Left lung (tissue), 10 donors: Measurements from ENCODE around the gene FAM170B. TPM values are rescaled to one million over a fixed set of nuclear protein-coding genes. Genes with fewer than 3 reads are reported as not detected.

Experiments used
- ATAC-seq: fragments of 200-7000 bp; cut with Tn5 transposase; one replicate; pipeline ENCODE4 v1.9.1; 2020; ENCODE audit warnings: moderate library complexity
- DNase-seq, 4 donors: peaks; one replicate each; pipeline ENCODE4 v3.0.0-alpha.2; 2013 to 2020
- H3K27ac ChIP-seq, 2 donors: fragments of 200-600 bp; sonication (generic) in 1 of 2; one replicate each; pipeline versions ENCODE4 v1.5.0 to v1.8.0; 2020 to 2021
- H3K27me3 ChIP-seq, 2 donors: fragments of 200-600 bp; sonication (generic) in 1 of 2; one replicate each; pipeline versions ENCODE4 v1.5.0 to v1.8.0; 2020 to 2021
- H3K36me3 ChIP-seq, 2 donors: fragments of 200-600 bp; sonication (generic) in 1 of 2; one replicate each; pipeline versions ENCODE4 v1.5.0 to v1.8.0; 2020 to 2021
- H3K4me1 ChIP-seq, 2 donors: fragments of 200-600 bp; one replicate each; pipeline ENCODE4 v1.8.0; 2021
- H3K4me3 ChIP-seq, 2 donors: fragments of 200-600 bp; sonication (generic) in 1 of 2; one replicate each; pipeline versions ENCODE4 v1.5.0 to v1.8.0; 2020 to 2021; ENCODE audit warnings: mild to moderate bottlenecking in 1 of 2
- H3K9me3 ChIP-seq, 2 donors: fragments of 200-600 bp; sonication (generic) in 1 of 2; one replicate each; pipeline versions ENCODE4 v1.5.0 to v1.8.0; 2020 to 2021
- intact Hi-C, 2 donors: fragments of 100-400 bp; cut with DNase I; formaldehyde crosslinking; loops; one replicate each; pipeline versions ENCODE4 v1.11.2 to v1.14.2; 2022
- polyA plus RNA-seq, 6 donors: library from polyadenylated mRNA; unstranded; fragments of 120-200 nt; gene quantifications; one replicate each; pipeline ENCODE4 v1.2.1, GENCODE V29; 2013; ENCODE audit not compliant: insufficient read length in 6 of 6
- total RNA-seq, 2 donors: library from RNA; stranded (reverse); fragmentation: NEBNext Ultra II Directional; extraction: Animal tissue kit (Norgen Biotek cat#: 25700); gene quantifications; one replicate each; pipeline ENCODE4 v1.2.1, GENCODE V29; 2021
- TF ChIP-seq, protein P1 (sequence below), 2 donors: fragments of 200-600 bp; sonication (generic) in 1 of 2; IDR thresholded peaks; one replicate each; pipeline versions ENCODE4 v1.5.0 to v1.8.0; 2021; ENCODE audit warnings: antibody characterized with exemption in 2 of 2
- donor health status: DM: no; HTN: yes; CAD: no.
- donor health status: DM: no; HTN: no; CAD: no.

FAM170B gene
- total and polyA plus RNA-seq, 8 donors: 0.26 TPM; not detected in 7

DNA sequence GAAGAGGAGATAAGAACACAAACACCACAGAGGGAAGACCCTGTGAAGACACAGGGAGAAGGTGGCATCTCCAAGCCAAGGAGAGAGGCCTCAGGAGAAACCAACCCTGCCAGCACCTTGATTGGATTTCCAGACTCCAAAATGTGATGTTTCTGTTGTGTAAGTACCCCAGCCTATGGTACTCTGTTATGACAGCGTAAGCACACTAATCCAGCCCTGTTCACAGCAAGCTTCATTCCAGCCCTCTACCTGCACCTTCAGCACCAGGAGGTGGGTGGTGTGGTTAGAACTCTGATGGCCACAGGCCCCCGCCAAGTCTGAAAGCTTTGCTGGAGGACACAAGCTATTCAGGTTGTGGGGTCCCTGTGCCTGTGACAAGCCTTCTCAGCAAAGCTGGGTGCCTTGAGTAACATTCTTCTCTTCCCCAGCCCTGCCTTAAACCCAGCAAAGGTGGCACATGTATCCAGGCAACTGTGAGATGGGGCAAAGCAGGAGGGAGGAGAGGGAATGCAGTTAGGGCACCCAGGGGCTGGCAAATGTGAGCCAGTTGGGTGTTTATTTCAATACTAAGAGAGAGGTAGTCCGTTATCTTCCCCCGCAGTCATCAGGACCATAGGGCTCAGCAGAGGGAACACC is 23.0 kb downstream of the FAM170B start:
- H3K27ac ChIP-seq: no peak overlapping the region
- H3K4me3 ChIP-seq: no peak overlapping the region
- H3K27me3 ChIP-seq: peaks cover 0 to 20% of the 10 kb centered on the region in 2 donors
- no peaks in the 10 kb centered on the region for H3K9me3 ChIP-seq
- TF ChIP-seq, protein P1, sequence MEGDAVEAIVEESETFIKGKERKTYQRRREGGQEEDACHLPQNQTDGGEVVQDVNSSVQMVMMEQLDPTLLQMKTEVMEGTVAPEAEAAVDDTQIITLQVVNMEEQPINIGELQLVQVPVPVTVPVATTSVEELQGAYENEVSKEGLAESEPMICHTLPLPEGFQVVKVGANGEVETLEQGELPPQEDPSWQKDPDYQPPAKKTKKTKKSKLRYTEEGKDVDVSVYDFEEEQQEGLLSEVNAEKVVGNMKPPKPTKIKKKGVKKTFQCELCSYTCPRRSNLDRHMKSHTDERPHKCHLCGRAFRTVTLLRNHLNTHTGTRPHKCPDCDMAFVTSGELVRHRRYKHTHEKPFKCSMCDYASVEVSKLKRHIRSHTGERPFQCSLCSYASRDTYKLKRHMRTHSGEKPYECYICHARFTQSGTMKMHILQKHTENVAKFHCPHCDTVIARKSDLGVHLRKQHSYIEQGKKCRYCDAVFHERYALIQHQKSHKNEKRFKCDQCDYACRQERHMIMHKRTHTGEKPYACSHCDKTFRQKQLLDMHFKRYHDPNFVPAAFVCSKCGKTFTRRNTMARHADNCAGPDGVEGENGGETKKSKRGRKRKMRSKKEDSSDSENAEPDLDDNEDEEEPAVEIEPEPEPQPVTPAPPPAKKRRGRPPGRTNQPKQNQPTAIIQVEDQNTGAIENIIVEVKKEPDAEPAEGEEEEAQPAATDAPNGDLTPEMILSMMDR (IDR thresholded peaks at IDR 0.05): no peak
- H3K36me3 ChIP-seq: no peaks in the 10 kb centered on the region
- peaks cover 0 to 19% of the 10 kb centered on the region in 2 donors for H3K4me1 ChIP-seq
- DNase-seq (no peak), ATAC-seq (no peak)
- intact Hi-C loops: no loop called here

DNA sequence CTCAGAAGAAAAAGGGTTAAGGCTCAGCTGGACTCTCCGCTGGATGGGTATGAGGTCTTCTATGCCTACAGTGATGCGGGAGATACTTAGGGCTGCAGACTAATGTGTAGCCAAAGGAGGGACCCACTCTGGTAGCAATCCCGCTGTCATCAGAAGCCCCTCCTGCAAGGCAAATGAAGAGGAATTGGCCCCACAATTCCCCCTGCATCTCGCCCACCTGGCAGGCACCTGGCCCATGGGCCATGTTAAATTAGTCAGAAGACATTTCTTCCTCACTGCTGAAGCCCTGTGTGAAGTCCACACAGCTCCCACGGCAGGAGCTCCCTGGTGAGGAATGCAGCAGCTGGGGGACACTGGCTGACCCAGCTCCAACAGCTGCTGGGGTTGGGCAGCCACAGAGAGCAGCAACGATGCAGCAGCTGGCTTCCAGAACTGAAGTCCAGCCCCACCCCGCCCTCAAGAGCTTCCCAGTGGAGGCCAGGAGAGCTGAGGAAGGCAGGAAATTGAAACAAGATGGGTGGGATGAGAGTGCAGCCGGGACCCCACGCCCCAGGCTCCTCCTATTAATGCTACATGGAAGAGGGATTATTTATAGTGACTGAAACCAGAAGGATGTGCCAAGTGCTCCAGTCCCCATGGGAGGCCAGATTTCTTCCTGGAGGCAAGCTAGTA is 24.0 kb downstream of the FAM170B start:
- H3K4me1 ChIP-seq: peaks cover 0 to 12% of the 10 kb centered on the region in 2 donors
- ATAC-seq: peak; percentile 36
- intact Hi-C loops: no loop called here
- no peak overlapping the region for H3K4me3 ChIP-seq
- H3K27ac ChIP-seq: no peak overlapping the region
- H3K9me3 ChIP-seq: no peaks in the 10 kb centered on the region
- DNase-seq: peak in 2 of 4 donors; percentile 83 to 95
- no peaks in the 10 kb centered on the region for H3K36me3 ChIP-seq
- TF ChIP-seq, protein P1 (IDR thresholded peaks at IDR 0.05): no peak
- peaks cover 0 to 12% of the 10 kb centered on the region in 2 donors for H3K27me3 ChIP-seq

DNA sequence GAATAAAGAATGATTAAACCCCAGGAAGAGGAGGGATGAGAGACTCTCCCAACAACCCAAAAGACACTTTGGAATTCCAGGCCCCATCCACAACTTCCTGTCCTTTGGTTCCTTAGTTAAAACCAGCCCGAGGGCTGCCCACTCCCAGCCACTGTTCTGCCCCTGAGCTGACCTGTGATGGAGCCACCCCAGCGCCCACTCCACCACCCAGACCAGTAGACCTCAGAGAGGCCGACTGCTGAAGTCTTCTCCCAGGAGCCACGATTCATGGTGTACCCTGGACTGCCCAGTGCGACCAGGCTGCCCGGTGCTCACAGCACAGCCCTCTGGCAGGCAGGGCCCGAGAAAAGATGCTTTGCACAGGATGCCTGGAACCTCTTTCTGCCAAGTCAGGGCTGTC is 25.2 kb downstream of the FAM170B start:
- no peak overlapping the region for H3K4me3 ChIP-seq
- H3K4me1 ChIP-seq: peaks cover 0 to 10% of the 10 kb centered on the region in 2 donors
- DNase-seq: no peak
- TF ChIP-seq, protein P1 (IDR thresholded peaks at IDR 0.05): no peak
- no peak overlapping the region for H3K27ac ChIP-seq
- H3K27me3 ChIP-seq: peaks cover 0 to 2% of the 10 kb centered on the region in 2 donors
- intact Hi-C loops: no loop called here
- H3K9me3 ChIP-seq: no peaks in the 10 kb centered on the region
- no peak for ATAC-seq
- no peaks in the 10 kb centered on the region for H3K36me3 ChIP-seq

DNA sequence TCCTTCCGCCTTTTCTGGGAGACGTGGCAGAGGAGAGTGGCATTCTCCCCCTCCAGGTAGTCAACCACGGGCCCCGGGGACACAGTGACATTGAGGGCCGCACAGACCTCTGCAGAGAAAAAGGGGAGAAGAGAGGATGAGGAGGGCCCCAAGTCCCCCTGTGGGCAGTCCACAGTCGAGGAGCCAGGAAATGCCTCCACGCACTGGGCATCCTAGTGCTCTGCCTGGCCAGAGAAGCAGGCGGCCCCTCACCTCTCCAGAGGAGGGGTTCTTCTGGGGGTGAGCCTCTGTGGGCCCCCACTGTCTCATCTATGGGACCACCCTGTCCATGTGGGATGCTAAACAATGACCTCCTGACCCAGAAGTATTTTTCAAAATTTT is 25.9 kb downstream of the FAM170B start:
- peaks cover 0 to 10% of the 10 kb centered on the region in 2 donors for H3K4me1 ChIP-seq
- no peaks in the 10 kb centered on the region for H3K36me3 ChIP-seq
- H3K4me3 ChIP-seq: no peak overlapping the region
- DNase-seq (no peak), ATAC-seq (no peak)
- H3K27ac ChIP-seq: no peak overlapping the region
- intact Hi-C loops: no loop called here
- H3K9me3 ChIP-seq: no peaks in the 10 kb centered on the region
- no peaks in the 10 kb centered on the region for H3K27me3 ChIP-seq
- TF ChIP-seq, protein P1 (IDR thresholded peaks at IDR 0.05): no peak

DNA sequence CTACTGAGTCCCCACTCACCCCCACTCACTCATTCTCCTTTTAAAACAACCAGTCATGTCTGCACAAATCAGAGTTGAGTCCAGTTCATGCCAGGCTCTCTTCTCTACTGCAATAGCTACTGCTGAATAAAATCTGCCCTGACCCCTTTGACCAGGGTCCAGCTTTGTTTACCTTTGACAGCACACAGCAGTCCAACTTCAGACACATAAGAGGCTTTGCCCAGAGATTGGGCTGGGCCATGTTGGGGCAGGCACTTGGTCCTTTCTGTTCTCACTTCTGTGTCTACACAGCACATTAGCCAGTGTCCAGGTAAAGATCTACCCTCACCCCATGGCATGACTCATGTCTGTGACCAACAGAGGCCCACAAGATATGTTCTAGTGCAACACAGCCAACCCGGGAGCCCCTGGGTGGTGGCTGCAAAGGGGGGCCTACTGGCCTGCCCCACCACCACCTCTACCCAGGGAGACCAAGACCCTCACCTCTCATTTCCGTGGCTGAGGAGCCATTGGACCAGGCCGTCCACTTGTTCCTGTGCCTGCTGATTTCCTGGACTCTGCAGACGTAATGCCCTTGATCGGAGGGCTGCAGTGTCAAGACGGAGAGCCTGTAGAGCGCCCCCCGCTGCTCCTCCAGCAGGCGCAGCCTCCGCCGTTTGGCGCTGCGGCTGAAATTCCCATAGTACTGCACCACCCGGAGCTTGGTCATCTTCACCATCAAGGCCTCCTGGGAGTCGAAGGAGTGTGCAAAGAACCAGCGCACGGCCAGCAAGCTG is 26.5 kb downstream of the FAM170B start:
- Histone ChIP-seq H3K4me1 (peaks cover 0 to 10% of the 10 kb centered on the region in 2 donors), H3K27me3 (no peaks in the 10 kb centered on the region), H3K36me3 (no peaks in the 10 kb centered on the region), H3K27ac (no peak overlapping the region), H3K4me3 (no peak overlapping the region), H3K9me3 (no peaks in the 10 kb centered on the region)
- ATAC-seq (no peak), DNase-seq (no peak)
- TF ChIP-seq, protein P1 (IDR thresholded peaks at IDR 0.05): no peak
- intact Hi-C loops: no loop called here
